GM19043 (cell line): ENCODE measurements around the gene CDK3.

Experiments used
- ATAC-seq: cut with Tn5 transposase; IDR thresholded peaks from one replicate; pipeline ENCODE4 v1.9.1; 2021; ENCODE audit warnings: low read depth; ENCODE audit not compliant: unreplicated experiment

The CDK3 gene

DNA sequence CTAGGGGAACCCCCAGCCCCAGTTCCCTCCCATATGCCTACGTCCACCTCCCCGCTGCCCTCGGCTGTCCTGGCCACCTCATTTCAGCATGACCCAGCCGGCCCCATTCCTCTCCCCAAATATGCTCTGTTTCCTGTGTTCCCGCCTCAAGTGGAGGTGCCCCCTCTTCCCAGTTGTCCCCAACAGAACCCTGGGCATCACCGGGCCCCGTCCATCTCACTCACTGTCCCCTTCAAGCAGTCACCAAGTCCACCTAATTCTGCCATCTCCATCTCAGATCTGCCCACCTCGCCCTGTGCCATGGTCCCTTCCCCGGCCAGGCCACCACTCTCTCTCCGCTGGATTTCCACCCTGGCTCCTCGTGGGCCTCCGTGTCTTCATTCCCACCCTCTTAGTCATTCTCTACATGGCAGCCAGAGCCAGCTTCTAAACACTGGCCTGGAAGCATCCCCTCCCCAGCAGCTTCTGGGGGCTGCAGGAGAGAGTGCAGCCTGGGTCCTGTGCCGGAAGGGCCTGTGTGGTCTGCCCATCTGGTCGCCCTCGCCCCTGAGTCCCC is 12.8 kb downstream of the CDK3 start:
- no peak for ATAC-seq

- no peak for ATAC-seq
Observed at GRCh38 chr17:76014100-76014924, 13.7 kb downstream of the CDK3 start.

GRCh38 chr17:76014925-76015261 is 14.2 kb downstream of the CDK3 start:
- ATAC-seq, result no peak

DNA sequence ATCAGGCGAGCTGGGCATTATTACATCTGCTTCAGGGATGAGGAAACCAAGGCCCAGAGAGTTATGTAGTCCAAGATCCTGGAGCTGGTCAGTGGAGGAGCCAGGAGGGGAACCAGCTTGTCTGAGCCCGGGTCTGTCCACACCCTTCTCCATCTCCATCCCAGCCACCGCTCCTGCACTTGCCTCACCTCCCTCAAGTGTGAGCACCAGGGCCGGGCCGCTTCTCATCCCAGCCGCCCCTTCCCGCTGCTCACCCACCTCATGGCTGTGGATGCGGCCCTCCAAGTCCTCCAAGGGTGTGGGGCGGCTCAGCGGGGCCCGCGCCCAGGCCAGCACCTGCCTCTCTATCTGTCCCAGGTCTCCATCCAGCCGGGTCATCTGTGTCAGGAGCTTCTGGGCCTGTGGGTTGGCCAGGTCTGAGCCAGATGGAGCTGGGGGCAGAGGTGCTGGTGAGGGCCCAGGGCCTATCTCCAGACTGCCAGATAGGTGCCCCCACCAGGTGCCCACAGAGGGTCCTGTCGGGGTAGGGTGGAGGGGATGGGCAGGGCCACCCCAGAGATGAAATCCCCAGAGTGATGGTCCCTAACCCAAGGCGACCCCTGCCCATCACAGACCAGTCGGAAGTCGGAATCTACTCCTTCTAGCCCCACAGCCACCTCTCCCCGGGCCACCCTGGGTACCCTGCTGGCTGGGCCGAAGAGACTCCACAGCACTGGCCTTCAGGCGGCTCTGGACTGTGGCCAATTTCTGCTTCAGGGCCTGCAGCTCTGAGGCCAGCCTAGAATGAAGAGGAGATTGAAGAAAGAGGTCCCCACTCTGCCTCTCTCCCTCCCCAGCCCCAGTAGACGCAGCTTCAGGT is 17.1 kb downstream of the CDK3 start:
- ATAC-seq, result no peak

DNA sequence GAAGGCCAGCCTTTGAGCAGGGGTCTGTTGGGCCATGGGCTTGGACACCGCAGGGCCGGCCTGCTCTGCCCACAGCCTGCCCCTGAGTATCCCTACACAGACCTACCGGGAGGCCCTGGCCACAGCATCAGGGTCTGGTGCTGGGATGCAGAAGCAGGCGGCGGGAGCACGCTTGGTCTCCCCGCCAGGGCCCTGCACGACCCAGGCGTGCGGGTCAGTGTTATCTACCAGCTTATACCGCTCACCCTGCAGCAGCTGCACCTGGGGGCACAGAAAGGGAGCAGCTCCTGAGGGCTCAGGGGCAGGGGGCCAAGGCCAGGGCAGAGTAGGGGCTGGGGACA is 17.7 kb downstream of the CDK3 start:
- no peak for ATAC-seq

GRCh38 chr17:76018801-76019200 is 18.1 kb downstream of the CDK3 start:
- ATAC-seq, result no peak

GRCh38 chr17:76019833-76020467 is 19.3 kb downstream of the CDK3 start:
- ATAC-seq, result no peak

- ATAC-seq, result no peak
Observed at GRCh38 chr17:76022285-76022684, 21.6 kb downstream of the CDK3 start.

DNA sequence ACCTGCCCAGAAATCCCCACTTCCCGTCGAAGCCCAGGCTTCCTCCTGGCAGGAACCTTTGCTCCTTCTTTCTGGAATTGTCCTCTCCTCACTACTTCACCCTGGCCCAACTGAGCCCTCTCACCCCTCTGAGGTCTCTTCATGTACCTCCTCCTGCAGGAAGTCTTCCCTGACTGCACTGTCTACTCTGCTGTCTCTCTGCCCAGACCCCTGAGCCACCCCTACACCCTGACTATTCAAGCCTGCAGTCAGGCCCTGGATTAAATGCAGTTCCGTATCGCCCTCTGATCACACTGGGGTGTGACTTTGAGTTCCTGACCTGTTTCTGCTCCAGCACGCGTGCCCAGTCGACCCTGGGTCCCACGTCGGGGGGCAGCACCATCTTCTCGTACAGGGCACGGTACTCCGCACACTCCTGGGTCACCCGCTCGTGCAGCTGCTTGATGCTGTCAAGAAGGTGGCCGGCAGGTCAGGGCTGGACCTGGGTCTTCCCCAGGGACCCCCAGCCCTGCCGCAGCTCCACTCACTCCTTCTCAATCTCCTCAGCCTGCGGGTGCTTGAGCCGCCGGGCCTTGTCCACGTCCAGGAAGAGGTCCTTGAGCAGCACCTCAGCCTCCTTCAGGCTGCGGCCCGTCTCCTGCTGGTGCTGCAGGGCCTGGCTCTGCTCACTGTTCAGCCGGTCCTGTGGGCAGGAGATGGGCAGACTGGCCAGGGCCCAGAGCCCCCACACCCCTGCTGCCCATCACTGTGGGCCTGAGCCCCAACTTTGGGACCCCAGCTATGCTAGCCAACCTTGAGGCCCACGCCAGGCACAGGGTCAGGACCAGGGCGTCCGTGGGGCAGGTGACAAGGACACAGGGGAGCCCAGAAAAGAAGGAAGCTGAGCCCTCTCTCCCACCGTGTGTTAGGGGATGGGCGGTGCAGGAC is 22.6 kb downstream of the CDK3 start:
- ATAC-seq, result no peak

DNA sequence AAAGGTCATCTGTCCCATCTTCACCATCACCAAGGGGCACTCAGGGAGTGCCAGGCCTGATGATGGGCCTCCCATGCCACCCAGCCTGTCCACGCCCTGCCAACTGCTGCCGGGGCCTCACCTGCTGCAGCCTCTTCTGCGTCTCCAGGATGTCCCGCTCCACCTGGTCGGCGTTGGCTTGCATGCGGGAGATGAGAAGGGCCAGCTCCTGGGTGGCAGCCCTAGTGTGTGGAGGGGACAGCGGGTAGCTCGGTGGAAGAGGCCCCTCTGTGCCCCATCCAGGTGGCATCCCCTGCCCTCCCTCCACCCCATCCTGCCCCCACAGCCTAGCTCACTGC is 23.2 kb downstream of the CDK3 start:
- no peak for ATAC-seq

- ATAC-seq, result no peak
Observed at GRCh38 chr17:76024353-76024752, 23.7 kb downstream of the CDK3 start.

GRCh38 chr17:76025294-76025693 is 24.6 kb downstream of the CDK3 start:
- ATAC-seq, result no peak

GRCh38 chr17:76026714-76027158 is 26.1 kb downstream of the CDK3 start:
- no peak for ATAC-seq

DNA sequence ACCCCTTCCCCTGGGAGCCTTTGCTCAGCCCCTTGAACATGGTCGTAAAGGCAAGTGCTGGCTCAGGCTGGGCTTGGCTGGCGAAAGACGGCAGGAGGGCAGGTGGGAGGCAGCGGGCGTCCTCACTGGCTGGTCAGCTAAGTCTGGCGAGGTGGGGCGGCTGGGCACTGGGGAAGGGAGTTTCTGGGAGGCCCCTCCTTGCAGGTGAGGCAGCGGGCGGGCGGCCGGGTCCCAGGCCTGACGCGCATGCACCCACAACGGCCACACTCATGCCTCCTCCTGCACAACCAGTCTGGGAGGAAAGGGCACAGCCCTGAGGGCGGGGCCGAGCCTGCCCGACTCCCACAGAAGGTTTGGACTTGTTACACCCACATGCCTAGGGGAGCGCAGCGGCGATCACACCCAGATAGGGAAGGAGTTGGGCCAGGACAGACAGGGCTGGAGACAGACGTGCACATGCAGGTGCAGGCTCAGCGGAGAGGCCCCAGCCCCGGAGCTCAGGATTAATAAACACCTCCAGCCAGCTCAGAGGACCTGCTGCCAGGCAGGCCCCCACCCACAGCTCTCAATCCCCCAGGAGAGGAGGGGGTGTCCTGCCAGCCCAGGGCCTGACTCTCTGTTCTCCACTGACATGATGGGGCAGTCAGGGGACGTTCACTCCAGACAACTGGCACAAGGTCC is 26.6 kb downstream of the CDK3 start, which contains the start of gene EVPL:
TSS of gene EVPL (minus strand) at position 148 of the 681 bp plus-strand sequence. CDS start at position 40, 108 bp downstream.
- ATAC-seq, result no peak

GRCh38 chr17:76032073-76032779 is 31.6 kb downstream of the CDK3 start:
- no peak for ATAC-seq

DNA sequence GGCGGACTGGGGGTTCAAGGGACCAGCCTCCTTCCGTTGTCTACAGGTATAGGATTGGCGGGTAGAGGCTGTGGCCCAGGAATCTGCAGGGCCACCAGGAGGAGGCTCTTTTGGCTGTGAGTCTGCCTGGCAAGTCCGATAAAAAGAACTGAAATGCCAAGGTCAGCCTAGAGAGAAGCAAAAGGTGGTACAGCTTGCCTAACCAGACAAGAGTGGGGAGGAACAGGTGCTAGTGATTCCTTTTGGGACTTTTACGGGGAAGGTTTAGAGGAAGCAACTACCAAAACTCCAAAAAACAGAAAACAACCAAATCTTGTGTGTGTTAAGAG is 32.1 kb downstream of the CDK3 start:
- no peak for ATAC-seq

DNA sequence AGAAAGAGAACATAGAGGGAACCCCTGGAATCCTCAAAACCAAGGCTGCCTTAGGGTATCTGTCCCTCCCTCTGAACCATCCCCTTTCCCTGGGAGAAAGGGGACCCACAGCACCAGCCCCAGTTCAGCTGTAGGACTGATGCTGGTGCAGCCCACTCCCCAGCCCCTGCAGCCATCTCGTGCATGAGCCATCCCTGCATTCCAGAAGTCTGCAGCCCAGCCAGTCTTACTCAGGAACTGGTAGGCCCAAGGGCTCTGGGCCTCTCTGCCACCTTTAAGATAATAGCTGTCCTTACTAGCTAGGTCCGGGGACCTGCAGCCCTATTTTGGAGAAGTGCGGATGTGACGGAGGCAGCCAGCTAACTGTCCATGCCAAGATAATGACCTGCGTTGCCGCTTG is 32.5 kb downstream of the CDK3 start:
- ATAC-seq, result no peak

GRCh38 chr17:76034428-76035350 is 34.0 kb downstream of the CDK3 start:
- no peak for ATAC-seq
